HAP-1 (cell line): ENCODE data around the gene RPL37.
"Not testable (repeated sequence)": the region's sequence is repeated elsewhere in the genome, so short reads cannot be mapped to it uniquely, and the experiment has no call there.

Experiments
- DNase-seq, 2 experiments: peaks; one replicate each; pipeline ENCODE4 v3.0.0-alpha.2; 2016 to 2020; ENCODE audit warnings: low spot score in 2 of 2
- H3K27me3 ChIP-seq: fragments of 250-450 bp; sonication (Bioruptor Pico); 2 replicates; pipeline ENCODE4 v1.5.1; 2020; ENCODE audit warnings: low read depth, mild to moderate bottlenecking, moderate library complexity
- H3K36me3 ChIP-seq: fragments of 250-450 bp; sonication (Bioruptor Pico); replicated peaks from 2 replicates; pipeline ENCODE4 v1.5.1; 2020; ENCODE audit warnings: mild to moderate bottlenecking
- H3K4me1 ChIP-seq: fragments of 250-450 bp; sonication (Bioruptor Pico); 2 replicates; pipeline ENCODE4 v1.5.1; 2020; ENCODE audit warnings: mild to moderate bottlenecking
- H3K4me3 ChIP-seq: fragments of 250-450 bp; sonication (Bioruptor Pico); 2 replicates; pipeline ENCODE4 v1.5.1; 2020; ENCODE audit warnings: mild to moderate bottlenecking, moderate library complexity
- H3K9me3 ChIP-seq: fragments of 250-450 bp; sonication (Bioruptor Pico); 2 replicates; pipeline ENCODE4 v1.5.1; 2020; ENCODE audit warnings: mild to moderate bottlenecking, moderate library complexity
- in situ Hi-C: fragments of 300-500 bp; cut with MboI; formaldehyde crosslinking; loops from 3 replicates; pipeline ENCODE4 v1.14.3; 2020; ENCODE audit warnings: low sequenced_read_pairs, inconsistent platforms, mixed read lengths

The RPL37 gene

DNA sequence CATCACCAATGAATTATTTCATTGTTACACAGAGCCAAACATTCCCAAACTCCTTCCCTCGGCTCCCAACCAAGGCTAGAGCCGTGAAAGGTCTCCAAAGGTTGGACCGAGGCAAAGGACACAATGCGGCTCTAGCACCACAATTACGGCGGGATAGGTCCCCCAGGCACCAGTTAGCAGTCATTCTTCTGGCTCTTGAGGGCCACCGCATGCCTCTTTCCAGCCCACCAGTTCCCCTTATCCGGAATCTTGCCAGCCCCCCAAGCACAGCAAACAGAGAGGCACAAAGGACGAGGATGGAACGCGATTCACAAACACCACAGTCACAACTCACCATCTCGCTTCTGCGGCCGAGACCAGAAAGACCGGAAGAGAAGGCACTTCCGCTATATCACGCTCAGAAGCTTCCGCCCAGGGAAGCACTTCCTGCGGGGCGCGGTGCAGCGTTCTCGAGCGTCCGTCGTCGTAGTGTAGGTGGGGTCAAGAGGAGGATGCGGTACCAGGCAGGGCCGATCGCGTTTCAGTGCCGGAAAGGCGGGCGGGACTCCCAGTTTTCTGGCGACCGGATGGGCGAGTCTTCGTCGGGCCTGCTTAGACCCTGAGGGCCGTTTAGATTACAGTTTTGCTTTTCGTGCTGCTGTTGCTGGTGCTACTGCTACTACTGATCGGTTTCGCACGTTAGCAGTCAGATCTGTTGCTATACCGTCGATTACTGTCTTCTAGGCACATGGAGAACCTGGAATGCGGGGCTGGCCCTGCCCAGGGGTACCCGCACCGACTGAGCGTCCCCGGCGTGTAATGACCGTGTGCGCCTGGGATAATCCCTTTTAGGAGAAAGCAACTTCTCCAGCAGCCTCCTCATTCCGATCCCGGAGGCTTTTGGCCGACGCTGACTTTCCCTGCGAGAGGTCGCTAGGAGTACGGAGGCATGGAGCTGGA lies at the start of gene RPL37:
RPL37 (minus strand) TSS at position 374 of the 939 bp plus-strand sequence; CDS start at position 337, 37 bp downstream.
- Histone ChIP-seq H3K4me1 (peaks cover 13% of the 10 kb centered on the region), H3K27me3 (no peaks in the 10 kb centered on the region; the same call in 1 of the 2 replicates), H3K9me3 (no peaks in the 10 kb centered on the region), H3K36me3 (peaks cover 49% of the 10 kb centered on the region), H3K4me3 (peak within 1 kb of the TSS; percentile 99)
- peak; percentile 92 to 96 for DNase-seq
- in situ Hi-C loops = no loop called here

- H3K36me3 ChIP-seq, H3K4me3 ChIP-seq, H3K27me3 ChIP-seq, DNase-seq, H3K4me1 ChIP-seq, H3K9me3 ChIP-seq: not testable (repeated sequence)
- in situ Hi-C loops = loop anchor here (25.0 kb wide), 1 partner anchor 1171 kb away; no protein-coding TSS in a partner anchor
Observed at GRCh38 chr5:40883051-40883450, 48.0 kb upstream of the RPL37 start.

- no peaks in the 10 kb centered on the region for H3K36me3 ChIP-seq
- no peak for DNase-seq
- no peaks in the 10 kb centered on the region for H3K27me3 ChIP-seq
- in situ Hi-C loops = loop anchor here (25.0 kb wide), 1 partner anchor 1170 kb away; no protein-coding TSS in a partner anchor
- H3K4me1 ChIP-seq = no peaks in the 10 kb centered on the region
- H3K9me3 ChIP-seq = no peaks in the 10 kb centered on the region
- no peak overlapping the region for H3K4me3 ChIP-seq
Observed at GRCh38 chr5:40882291-40882690, 47.3 kb upstream of the RPL37 start.

DNA sequence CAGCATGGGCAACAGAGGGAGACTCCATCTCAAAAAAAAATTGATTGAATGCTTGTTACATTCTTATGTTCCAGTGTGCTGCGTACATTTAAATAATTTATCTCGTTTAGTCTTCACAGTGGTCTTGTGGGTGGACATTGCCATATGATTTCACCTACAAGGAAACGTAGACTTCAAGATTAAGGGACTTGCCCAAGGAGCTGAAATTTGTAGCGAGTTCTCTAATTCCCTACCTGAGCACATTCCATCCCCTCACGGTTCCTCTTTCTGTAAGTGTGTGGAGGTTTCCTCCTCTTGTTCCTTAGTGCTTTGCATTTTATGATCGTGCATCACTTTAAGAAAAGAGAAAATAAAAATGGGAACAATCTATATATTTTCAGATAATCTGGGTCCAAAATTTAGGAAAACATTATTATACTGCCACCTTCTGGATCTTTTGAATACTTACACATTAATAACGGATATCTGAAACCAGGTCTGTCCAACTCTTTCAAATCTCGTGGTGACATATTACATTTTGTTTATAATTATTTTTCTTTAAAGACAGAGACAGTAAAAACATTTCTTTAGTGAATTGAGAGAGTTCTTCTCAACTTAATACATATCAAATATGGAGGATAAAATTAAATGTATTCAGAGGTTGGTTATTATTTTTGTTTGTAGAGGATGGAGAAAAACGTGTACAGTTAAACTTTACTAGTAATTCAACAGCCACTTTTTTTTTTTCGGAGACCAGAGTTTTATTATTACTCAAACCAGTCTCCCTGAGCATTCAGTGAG lies 44.3 kb upstream of the RPL37 start:
- H3K36me3 ChIP-seq = no peaks in the 10 kb centered on the region
- peak in 1 of 2 experiments; percentile 52 for DNase-seq
- no peaks in the 10 kb centered on the region for H3K4me1 ChIP-seq
- H3K9me3 ChIP-seq = no peaks in the 10 kb centered on the region
- in situ Hi-C loops = loop anchor here (25.0 kb wide), 1 partner anchor 1167 kb away; no protein-coding TSS in a partner anchor
- H3K27me3 ChIP-seq = no peaks in the 10 kb centered on the region
- no peak overlapping the region for H3K4me3 ChIP-seq

- no peak overlapping the region for H3K4me3 ChIP-seq
- in situ Hi-C loops = loop anchor here (25.0 kb wide), 1 partner anchor 1165 kb away; no protein-coding TSS in a partner anchor
- no peaks in the 10 kb centered on the region for H3K9me3 ChIP-seq
- H3K4me1 ChIP-seq = no peaks in the 10 kb centered on the region
- no peaks in the 10 kb centered on the region for H3K36me3 ChIP-seq
- H3K27me3 ChIP-seq = no peaks in the 10 kb centered on the region
- DNase-seq = no peak
Observed at GRCh38 chr5:40877371-40877988, 42.5 kb upstream of the RPL37 start.

DNA sequence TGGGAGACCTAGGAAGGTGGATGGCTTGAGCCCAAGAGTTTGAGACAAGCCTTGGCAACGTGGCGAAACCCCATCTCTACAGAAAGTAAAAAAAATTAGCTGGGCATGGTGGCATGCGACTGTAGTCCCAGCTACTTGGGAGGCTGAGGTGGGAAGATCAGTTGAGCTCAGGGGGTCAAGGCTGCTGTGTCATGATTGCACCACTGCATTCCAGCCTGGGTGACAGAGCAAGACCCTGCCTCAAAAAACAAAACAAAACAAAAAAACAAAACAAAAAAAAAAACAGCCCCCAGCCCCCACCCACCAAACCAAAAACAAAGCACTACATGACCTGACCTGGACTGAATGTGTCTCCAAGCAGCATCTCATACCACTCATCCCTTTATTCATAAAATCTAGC lies 40.9 kb upstream of the RPL37 start:
- no peaks in the 10 kb centered on the region for H3K27me3 ChIP-seq
- no peak overlapping the region for H3K4me3 ChIP-seq
- DNase-seq = no peak
- H3K4me1 ChIP-seq = no peaks in the 10 kb centered on the region
- H3K9me3 ChIP-seq = no peaks in the 10 kb centered on the region
- in situ Hi-C loops = loop anchor here (25.0 kb wide), 1 partner anchor 1164 kb away; no protein-coding TSS in a partner anchor
- no peaks in the 10 kb centered on the region for H3K36me3 ChIP-seq

- no peak for DNase-seq
- in situ Hi-C loops = no loop called here
- H3K36me3 ChIP-seq = no peaks in the 10 kb centered on the region
- no peaks in the 10 kb centered on the region for H3K9me3 ChIP-seq
- no peak overlapping the region for H3K4me3 ChIP-seq
- no peaks in the 10 kb centered on the region for H3K4me1 ChIP-seq
- no peaks in the 10 kb centered on the region for H3K27me3 ChIP-seq
Observed at GRCh38 chr5:40873286-40873880, 38.4 kb upstream of the RPL37 start.

- H3K4me3 ChIP-seq, DNase-seq, H3K27me3 ChIP-seq, H3K9me3 ChIP-seq, H3K4me1 ChIP-seq, in situ Hi-C loops, H3K36me3 ChIP-seq: not testable (repeated sequence)
Observed at GRCh38 chr5:40872253-40872652, 37.2 kb upstream of the RPL37 start.

GRCh38 chr5:40871177-40871576 lies 36.2 kb upstream of the RPL37 start:
- in situ Hi-C loops = no loop called here
- Histone ChIP-seq H3K36me3 (no peaks in the 10 kb centered on the region), H3K9me3 (no peaks in the 10 kb centered on the region), H3K27me3 (no peaks in the 10 kb centered on the region), H3K4me1 (no peaks in the 10 kb centered on the region), H3K4me3 (no peak overlapping the region)
- DNase-seq = no peak

DNA sequence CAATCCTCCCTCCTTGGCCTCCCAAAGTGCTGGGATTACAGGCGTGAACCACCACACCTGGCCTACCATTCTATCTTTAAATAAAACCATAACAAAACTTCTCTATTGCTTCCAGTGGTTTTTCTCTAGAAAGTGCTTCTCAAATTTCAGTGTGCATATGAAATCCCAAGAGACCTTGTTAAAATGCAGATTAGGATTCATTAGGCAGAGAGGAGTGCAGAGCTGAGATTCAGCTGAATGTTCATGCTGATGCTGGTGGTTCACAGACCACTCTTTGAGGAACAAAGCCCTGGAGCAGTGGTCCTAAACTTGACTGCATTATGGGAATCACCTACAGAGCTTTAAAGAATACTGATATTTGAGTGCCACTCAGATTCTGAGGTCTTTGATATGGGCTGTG lies 34.4 kb upstream of the RPL37 start:
- Histone ChIP-seq H3K27me3 (no peaks in the 10 kb centered on the region), H3K4me3 (no peak overlapping the region), H3K4me1 (no peaks in the 10 kb centered on the region), H3K9me3 (no peaks in the 10 kb centered on the region; the same call in 1 of the 2 replicates), H3K36me3 (no peaks in the 10 kb centered on the region)
- in situ Hi-C loops = no loop called here
- no peak for DNase-seq

DNA sequence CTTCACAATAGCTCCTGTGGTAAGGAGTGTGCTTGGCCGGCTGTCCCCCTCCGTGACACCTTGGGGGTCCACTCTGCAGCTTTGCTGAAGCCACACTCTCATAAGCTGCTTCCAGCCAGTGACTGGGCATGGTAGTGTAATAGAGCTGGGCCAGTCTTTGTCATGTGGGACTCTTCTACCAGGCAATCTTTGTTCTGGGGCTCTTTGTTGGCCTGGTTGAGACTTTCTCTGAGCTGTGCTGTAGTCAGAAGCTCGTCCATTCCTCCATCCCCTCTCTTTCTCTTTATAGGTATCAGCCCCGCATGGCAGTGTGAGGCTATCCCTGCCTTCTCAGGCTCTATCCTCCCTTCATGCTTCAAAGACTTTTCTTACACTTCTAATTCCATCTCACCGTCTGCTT lies 31.8 kb upstream of the RPL37 start:
- in situ Hi-C loops = no loop called here
- DNase-seq = no peak

DNA sequence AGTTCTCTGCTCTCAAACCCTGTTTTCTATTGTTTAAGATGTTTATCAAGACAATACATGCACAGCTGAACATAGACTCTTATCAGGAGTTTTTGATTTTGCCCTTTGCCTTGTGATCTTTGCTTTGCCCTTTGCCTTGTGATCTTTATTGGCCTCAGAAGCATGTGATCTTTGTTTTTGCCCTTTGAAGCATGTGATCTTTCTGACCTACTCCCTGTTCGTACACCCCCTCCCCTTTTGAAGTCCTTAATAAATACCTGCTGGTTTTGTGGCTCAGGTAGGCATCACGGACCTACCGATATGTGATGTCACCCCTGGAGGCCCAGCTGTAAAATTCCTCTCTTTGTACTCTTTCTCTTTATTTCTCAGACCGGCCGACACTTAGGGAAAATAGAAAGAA lies 30.0 kb upstream of the RPL37 start:
- in situ Hi-C loops, H3K4me1 ChIP-seq, H3K27me3 ChIP-seq, H3K36me3 ChIP-seq, H3K4me3 ChIP-seq, DNase-seq, H3K9me3 ChIP-seq: not testable (repeated sequence)

More for the DNA sequence above, 31.8 kb upstream of the RPL37 start:
- no peaks in the 10 kb centered on the region for H3K27me3 ChIP-seq
- no peaks in the 10 kb centered on the region for H3K36me3 ChIP-seq
- H3K9me3 ChIP-seq = no peaks in the 10 kb centered on the region; the same call in 1 of the 2 replicates
- no peaks in the 10 kb centered on the region for H3K4me1 ChIP-seq
- no peak overlapping the region for H3K4me3 ChIP-seq

DNA sequence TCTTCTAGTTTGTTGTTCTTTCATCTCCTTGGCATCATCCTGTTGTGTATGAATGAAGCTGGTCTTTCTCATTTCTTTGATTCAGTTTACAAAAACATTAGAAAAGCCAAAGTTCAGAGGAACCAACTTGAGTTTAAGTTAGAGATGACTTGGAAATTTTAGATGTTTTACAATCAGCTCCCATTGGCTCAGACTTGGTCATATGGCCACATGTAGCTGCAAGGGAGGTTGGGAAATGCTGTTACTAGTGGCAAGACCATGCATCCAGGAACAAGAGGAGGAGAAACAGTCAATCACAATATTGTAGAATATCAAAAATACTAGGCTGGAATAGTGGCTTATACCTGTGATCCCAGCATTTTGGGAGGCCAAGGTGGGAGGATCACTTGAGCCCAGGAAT lies 25.7 kb upstream of the RPL37 start:
- in situ Hi-C loops = no loop called here
- Histone ChIP-seq H3K4me1 (no peaks in the 10 kb centered on the region), H3K9me3 (no peaks in the 10 kb centered on the region; the same call in 1 of the 2 replicates), H3K27me3 (no peaks in the 10 kb centered on the region), H3K4me3 (no peak overlapping the region), H3K36me3 (no peaks in the 10 kb centered on the region)
- no peak for DNase-seq
